Astrocyte of the spinal cord (primary cell): ENCODE data around the gene LRRC23.
"Not testable (repeated sequence)": the region's sequence is repeated elsewhere in the genome, so short reads cannot be mapped to it uniquely, and the experiment has no call there.

Source experiments
- DNase-seq: peaks from one replicate; pipeline ENCODE4 v3.0.0; 2011; ENCODE audit warnings: low read depth, low spot score
- H3K4me3 ChIP-seq: 2 replicates; pipeline ENCODE4 v1.5.1; 2011; ENCODE audit warnings: low read depth, mild to moderate bottlenecking, low read length, moderate library complexity
- CTCF ChIP-seq: IDR thresholded peaks from 2 replicates; pipeline ENCODE4 v1.5.1; 2012; ENCODE audit warnings: low read depth, mild to moderate bottlenecking, low read length, inconsistent platforms
- in situ Hi-C: cut with HindIII; loops from 2 replicates; pipeline ENCODE4 v1.10.0; 2017; ENCODE audit warnings: low sequenced_read_pairs

LRRC23 gene

GRCh38 chr12:6899427-6899826 lies 5.2 kb upstream of the LRRC23 start:
- TF ChIP-seq CTCF = no peak
- no peak for DNase-seq
- in situ Hi-C loops = no loop called here
- H3K4me3 ChIP-seq = no peak overlapping the region

GRCh38 chr12:6899837-6900519 lies 4.6 kb upstream of the LRRC23 start:
- peak; percentile 79 for DNase-seq
- no peak for TF ChIP-seq CTCF
- in situ Hi-C loops = no loop called here
- no peak overlapping the region for H3K4me3 ChIP-seq

GRCh38 chr12:6902448-6902847 lies 2.2 kb upstream of the LRRC23 start:
- no peak overlapping the region for H3K4me3 ChIP-seq
- DNase-seq = no peak
- in situ Hi-C loops = no loop called here
- no peak for TF ChIP-seq CTCF

GRCh38 chr12:6903722-6904121 lies 900 bp upstream of the LRRC23 start:
- DNase-seq = no peak
- TF ChIP-seq CTCF = no peak
- H3K4me3 ChIP-seq = no peak overlapping the region
- in situ Hi-C loops = no loop called here

- in situ Hi-C loops = no loop called here
- TF ChIP-seq CTCF = no peak
- peak overlapping the region; percentile 85 for H3K4me3 ChIP-seq
- DNase-seq = no peak
Observed at GRCh38 chr12:6905414-6906040, 905 bp downstream of the LRRC23 start.

GRCh38 chr12:6908141-6908540 lies 3.5 kb downstream of the LRRC23 start:
- in situ Hi-C loops, H3K4me3 ChIP-seq, DNase-seq: not testable (repeated sequence)

- DNase-seq = no peak
- in situ Hi-C loops = no loop called here
- no peak for TF ChIP-seq CTCF
- H3K4me3 ChIP-seq = no peak overlapping the region
Observed at GRCh38 chr12:6909421-6910145, 5.0 kb downstream of the LRRC23 start.
